GM19239 (cell line): ENCODE data around the gene GLUL.
"Not testable (repeated sequence)": the region's sequence is repeated elsewhere in the genome, so short reads cannot be mapped to it uniquely, and the experiment has no call there.

Experiments used
- DNase-seq: peaks from one replicate; pipeline ENCODE4 v3.0.0; 2011; ENCODE audit warnings: low spot score; ENCODE audit not compliant: insufficient read length
- FAIRE-seq: peaks from 2 replicates; lab custom pipeline; 2011; peaks lifted over from hg19 to GRCh38; lab: Jason Lieb, UNC

The GLUL gene

DNA sequence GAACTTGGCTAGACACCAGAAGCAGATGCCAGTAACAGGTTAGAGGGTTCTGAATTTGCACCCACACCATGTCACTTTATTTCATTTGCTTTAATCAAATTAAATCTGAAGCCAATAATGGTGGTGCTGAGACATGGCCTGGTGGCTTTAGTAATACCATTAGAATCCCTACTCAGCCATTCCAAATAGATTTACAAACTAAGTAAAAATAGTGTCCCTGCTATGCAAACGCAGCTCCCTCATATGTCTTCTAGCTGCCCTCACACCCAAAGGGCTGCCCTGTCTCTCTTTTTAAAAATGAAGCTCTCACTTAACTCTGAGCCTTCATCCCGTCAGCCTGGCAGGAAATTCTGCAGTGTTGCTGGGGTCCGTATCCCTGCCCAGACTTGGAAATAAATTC, 21.1 kb downstream of the GLUL start:
- DNase-seq = no peak
- no peak for FAIRE-seq

DNA sequence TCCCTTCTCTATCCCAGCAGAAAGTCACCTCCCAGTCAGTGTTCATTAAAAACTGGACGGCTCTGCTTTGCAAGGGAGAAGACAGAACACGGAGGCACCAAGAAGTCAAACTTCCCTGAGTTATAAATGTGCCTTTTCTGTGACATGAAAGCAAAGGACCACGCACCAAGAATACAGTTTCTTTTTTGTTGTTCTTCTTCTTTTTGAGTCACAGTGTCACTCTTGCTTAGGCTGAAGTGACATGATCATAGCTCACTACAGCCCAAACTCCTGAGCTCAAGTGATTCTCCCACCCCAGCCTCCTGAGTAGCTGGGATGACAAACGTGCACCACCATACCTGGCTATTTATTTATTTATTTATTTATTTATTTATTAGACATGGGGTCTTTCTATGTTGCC, 22.7 kb downstream of the GLUL start:
- FAIRE-seq (peak; percentile 4), DNase-seq (no peak)

DNA sequence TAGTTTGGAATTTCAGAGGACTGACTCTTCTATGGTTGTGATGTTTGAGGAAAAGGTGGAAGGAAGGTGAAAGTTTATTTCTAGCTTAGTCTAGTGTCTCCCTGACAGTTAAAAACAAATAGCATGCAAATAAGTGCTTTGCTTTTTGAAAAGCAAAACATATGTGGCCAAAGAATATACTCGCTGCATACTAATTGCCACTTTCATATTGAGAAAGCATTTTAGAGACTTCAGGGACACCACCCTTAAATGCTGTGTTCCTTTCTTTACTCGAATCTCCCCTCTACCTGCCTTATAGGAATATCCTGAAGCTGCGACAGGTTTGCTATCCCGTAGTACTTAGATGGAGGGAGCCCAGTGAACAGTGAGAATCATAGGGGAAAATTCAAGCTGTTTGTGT, 23.2 kb downstream of the GLUL start:
- no peak for DNase-seq
- no peak for FAIRE-seq

DNA sequence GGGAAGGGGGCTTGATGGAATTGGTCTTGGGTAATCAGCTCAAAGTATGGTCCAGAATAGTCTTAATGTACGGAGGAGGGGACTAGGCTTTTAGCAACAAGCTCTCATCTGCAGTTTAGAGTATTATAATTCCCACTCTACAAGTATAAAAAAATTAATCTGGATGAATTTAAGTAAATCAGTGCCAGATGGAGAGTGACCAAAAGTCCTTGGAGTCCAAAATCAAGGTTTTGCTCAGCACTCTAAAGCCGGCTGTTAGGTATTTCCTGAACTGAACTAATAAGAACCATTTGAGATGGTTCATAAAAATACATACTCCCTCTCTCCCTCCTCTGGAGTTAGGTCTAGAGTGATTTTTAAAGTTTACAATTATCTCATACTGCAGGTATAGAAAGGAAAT, 23.7 kb downstream of the GLUL start:
- no peak for DNase-seq
- FAIRE-seq = no peak

DNA sequence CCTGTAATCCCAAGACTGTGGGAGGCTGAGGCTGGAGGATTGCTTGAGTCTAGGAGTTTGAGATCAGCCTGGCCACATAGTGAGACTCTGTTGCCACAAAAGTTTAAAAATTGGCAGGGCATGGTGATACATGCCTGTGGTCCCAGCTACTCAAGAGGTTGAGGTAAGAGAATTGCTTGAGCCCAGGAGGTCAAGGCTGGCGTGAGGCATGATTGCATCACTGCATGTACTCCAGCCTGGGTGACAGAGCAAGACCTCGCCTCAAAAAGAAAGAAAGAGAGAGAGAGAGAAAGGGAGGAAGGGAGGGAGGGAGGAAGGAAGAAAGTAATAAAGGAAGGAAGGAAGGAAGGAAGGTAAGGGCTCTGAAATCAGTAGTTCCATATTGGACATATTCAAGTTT, 25.0 kb downstream of the GLUL start:
- no peak for FAIRE-seq
- DNase-seq = no peak

DNA sequence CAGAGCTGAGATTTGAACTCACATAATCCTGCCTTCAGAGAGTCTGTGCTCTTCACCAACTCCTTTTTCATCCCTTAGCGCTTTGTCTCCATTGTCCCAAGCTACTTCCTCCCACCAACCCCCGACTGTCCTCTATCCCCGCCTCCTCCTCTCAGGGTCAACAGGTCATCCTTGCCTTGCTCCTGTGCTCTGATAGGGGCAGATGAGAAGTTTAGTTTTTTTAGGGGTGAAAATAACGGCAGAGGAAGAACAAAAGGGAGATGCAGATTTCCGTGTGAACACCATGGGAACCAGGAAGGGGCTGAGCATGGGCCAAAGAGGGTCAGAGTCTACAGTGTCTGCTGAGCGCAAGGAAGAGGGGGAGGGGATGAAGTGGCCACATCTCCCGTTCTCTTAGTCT, 31.9 kb downstream of the GLUL start:
- no peak for DNase-seq
- FAIRE-seq = no peak

DNA sequence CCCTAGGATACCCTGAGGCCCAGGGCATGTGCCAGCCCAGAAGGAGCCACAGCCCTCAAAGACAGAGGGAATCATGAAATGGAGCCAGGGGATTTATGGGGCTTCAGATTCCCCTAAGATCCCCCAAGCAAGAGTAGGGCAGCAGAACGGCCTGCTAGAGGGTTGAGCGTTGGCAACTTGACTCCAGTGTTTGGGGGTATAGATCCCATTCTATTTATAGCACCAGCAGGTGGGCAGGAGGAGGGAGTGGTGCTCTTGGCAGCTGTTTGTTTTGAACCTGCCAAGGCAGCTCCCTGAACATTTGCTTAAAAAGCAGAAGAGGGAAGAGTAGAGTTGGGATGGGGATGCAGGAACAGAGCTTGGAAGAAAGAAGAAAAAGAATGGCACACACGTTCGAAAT, 33.7 kb downstream of the GLUL start:
- FAIRE-seq (no peak), DNase-seq (no peak)

DNA sequence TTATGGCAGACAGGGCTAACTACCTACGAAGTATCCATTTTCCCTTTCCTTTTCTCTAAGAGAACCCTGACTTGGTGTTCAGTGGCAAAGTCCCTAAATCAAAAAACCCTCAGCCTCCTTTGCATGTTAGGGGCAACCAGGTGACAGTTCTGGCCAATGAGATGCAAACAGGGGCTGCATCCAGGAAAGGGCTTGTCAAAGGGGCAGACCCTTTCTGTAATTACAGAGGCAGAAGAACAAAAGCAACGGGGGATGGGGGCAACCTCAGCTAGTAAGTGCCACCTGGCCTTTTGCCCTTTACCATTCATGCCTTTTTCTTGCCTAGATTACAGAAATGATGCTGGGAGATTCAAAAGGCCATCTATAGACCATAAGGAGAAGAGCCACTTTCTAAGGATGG, 34.4 kb downstream of the GLUL start:
- DNase-seq (no peak), FAIRE-seq (no peak)

DNA sequence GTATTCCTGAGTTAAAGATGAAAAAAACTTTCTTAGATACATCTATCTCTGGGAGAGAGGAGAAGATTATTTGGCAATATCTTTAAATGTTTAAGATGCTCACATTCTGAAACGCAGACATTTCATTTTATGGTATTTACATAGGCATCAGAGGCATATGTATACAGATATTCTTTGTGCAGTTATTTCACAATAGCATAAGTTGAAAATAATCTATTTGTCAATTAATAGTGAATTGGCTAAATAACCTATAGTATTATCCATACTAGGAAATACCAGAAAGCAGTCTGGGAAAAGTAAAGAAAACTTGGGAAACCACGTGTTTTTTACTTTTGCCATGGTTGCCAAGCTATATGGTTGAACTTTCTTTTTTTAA, 35.9 kb downstream of the GLUL start:
- FAIRE-seq = no peak

DNA sequence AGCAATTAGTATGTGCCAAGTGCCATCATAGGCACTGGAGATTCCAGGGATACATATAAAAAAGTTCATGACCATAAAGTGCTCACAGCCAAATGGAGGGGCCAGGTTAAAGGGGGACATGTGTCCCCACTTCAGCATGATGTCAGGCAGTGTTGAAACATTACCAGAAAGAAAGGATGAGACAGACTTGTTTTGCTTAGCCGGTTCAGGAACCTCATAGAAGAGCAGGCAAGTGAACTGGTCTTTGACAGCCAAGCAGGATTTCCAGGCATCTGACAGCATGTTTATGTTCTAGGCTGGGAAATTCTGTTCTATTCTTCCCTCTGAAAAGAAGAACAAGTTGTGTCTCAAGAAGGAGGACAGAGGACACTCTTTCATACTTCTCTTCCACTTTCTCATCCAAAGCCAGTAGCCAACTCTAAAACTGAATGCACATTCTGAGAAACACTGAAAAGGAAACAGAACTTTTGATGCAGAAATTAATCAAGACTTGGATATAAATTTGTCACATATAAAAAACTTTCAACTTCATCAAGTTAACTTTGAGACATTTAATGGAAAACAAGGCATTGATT, 39.7 kb downstream of the GLUL start:
- no peak for FAIRE-seq
- no peak for DNase-seq

More for the DNA sequence above, 35.9 kb downstream of the GLUL start:
- DNase-seq = no peak

DNA sequence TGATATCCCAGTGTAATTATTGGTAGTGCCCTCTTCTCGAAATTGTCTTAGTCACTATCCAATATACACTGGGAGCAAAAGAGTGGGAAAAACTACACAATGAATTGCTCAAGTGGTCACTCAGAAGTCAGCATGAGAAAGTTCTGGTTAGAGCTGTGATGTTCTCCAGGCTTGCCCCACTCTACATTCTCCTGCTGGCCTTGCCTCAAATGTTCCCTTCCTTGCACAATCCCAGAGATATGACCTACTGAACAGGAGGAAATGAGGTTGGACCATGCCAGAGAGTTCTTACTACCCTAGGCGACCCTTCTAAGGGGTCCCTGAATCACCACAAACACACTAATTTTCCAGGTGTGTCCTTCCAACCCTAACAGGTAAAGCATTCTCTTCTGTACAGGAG, 40.8 kb downstream of the GLUL start:
- no peak for DNase-seq
- no peak for FAIRE-seq

DNA sequence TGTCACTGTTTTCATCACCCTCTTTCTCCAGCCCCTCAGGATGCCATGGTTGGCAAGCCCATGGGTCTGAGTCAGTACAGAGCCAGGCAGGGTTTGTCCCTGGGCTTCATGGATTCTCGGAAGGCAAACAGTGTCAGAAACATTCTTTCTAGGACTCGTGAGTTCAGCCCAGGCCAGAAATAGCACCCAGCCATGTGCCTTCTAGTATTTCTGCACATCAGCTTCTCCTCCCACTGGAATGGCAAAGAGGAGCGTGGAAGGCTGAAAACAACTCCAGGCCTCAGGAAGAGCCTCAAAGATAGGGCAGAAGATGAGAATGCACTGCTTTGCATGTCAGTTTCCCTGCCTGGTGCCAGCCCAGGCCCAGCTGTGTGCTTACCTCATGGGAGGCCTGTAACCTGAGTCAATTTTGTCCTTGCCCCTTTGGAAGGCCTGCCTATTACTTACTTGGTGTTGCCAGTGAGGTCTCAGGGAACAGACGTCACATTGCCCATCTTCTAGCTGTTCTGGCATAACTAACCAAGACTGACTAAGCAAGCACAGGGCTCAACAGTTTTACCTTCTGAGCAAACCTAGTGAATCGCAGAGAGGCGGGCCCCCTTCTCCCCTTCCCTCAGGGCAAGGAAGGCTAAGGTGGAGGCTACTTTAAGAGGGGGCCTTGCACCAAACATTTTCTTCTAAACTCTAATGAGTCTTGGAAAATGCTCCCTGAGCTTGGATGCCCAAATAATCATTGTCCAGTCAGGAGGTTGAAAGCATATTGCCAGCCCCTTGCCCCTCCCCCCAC, 42.4 kb downstream of the GLUL start:
- DNase-seq = no peak
- no peak for FAIRE-seq

DNA sequence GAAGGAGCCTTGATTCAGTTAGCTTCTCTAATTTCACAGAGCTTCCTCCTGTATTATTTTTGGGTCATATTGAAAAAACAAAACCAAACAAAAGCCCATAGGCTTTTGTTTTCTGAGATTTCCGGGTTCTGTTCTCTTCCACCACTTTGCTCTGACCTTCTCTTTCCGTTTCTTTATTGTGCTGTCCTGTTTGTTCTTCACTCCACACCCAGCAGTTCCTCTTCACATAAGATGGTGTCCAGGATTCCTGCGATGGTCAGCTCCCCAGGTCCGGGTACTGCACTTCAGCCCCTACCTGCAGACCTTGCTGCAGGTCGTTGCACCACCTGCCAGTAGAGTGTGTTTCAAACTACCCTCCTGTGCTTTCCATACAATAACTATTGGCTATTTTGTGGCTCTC, 44.6 kb downstream of the GLUL start:
- no peak for DNase-seq
- FAIRE-seq = no peak

DNA sequence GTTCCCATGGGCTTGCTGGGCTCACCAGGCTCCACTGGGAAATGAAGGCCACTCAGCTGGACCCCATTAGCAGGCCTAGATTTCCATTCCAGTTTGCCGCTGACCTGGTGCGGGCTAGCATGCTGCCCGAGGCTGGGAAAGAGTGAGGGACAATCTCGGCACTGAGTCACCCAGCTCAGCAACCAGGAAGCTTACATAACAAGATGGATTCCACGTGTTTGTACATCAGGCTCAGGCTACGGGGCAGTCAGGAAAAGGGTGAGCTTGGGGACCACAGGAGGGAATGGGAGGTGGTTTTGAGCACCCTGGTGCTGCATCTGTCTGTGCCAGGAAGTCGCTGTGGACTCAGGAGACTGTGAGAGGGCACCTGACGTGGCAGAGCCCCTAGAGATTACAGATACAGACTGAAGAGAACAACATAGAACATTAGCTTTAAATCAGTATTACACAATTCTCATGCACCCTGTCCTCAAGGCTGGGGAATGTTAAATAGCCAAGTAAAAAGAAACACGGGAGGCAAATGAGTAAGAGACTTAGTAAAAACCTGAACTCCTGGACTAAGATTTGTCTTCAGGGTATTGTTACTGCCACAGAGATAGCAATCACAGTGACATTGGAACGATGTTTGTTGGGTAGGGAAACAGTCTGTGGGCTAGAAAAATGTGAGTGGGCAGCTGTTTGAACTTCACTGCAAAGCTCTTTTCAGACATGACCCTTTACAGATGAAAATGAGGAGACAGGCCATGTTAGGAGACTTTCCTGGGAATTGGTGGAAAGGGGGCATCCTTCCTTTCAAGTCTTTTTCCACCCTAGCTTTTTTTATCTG, 51.1 kb downstream of the GLUL start:
- DNase-seq (no peak), FAIRE-seq (no peak)

DNA sequence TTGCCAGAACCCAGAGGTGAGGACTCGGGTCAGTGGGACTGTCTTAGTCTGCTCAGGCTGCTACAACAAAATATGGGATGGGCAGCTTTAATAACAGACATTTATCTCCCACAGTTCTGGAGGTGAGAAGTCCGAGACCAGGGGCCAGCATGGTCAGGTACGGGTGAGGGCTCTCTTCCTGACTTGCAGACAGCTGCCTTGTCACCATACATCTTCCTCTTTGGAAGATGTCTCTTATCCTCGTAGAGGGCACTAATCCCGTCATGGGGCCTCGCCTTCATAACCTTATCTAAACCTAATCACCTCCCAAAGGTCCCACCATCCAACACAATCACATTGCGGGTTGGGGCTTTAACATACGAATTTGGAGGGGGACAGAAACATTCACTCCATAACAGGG, 51.9 kb downstream of the GLUL start:
- FAIRE-seq (no peak), DNase-seq (no peak)

DNA sequence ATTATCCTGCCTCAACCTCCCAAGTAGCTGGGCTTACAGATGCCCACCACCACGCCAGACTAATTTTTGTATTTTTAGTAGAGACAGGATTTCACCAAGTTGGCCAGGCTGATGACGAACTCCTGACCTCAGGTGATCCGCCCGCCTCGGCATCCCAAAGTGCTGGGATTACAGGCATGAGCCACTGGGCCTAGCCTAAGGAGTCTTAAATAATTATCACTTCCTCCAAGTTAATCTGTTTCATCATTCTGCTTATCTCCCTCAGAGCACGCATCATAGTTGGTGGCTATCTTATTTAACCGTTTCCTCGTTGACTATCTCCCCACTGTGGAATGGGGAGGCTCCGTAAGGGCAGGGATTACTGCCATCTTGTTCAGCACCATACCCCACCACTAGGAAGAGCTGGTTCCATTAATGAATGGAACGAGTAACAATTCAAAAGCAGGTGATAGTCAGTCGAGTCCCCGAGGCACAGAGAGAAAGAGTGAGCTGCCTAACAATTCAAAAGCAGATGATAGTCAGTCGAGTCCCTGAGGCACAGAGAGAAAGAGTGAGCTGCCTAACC, 52.7 kb downstream of the GLUL start:
- FAIRE-seq = no peak
- no peak for DNase-seq

DNA sequence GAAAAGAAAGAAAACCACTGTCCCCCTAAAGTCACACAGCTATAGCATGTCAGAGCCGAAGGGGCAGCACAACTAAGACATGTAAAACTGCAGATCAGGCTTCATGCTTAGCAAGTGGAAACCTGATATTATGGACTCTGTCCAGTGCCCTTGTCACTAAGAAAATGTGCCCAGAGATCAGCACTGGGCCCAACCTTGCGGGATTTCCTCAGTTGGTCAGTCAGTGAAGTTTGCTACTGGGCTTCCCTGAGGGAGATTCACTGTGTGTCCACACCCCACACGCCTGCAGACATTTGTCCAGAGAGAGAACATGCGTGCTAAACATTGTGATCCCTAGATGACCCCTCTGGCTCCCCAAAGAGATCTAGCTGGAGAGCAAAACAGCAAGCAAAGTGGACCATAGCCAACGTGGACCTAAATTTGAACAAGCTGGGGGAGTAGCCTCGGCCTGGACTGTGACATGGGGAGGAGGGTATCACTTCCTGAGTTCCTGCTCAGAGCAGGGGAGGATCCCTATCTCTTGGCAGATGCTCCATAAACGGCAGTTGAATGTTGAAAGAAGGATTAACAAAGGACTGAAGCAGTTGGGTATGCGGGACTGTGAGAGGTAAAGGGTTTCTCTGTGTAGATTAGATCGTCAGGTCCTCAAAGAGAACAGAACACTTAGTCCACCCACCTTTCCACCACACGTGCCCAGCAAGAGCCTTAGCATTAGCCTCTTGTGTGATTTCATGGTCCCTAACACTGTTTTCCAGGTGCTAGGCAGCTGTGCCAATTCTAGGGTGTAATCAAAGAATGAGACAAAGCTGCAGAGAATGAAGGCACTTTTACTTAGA, 53.6 kb downstream of the GLUL start:
- no peak for FAIRE-seq
- DNase-seq = no peak

DNA sequence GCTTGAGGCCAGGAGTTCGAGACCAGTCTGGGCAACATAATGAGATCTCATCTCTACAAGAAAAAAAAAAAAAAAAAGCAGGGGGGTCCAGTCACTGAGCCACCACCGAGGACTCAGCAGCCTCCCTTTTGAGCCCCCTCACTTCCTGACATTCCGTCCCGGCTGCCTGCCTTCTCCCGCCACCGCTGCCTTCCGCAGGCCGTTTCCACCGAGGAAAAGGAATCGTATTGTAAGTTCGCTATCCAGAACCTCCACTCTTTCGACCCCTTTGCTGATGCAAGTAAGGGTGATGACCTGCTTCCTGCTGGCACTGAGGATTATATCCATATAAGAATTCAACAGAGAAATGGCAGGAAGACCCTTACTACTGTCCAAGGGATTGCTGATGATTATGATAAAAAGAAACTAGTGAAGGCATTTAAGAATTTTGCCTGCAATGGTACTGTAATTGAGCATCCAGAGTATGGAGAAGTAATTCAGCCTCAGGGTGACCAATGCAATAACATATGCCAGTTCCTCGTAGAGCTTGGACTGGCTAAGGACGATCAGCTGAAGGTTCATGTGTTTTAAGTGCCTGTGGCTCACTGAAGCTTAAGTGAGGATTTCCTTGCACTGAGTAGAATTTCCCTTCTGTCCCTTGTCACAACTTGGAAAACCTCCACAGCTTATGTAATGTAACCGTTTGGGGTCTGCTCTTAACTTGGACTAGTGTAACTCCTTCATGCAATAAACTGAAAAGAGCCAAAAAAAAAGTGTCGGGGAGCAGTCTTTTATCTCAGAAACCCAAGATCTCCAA, 55.6 kb downstream of the GLUL start:
- DNase-seq (no peak), FAIRE-seq (no peak)

DNA sequence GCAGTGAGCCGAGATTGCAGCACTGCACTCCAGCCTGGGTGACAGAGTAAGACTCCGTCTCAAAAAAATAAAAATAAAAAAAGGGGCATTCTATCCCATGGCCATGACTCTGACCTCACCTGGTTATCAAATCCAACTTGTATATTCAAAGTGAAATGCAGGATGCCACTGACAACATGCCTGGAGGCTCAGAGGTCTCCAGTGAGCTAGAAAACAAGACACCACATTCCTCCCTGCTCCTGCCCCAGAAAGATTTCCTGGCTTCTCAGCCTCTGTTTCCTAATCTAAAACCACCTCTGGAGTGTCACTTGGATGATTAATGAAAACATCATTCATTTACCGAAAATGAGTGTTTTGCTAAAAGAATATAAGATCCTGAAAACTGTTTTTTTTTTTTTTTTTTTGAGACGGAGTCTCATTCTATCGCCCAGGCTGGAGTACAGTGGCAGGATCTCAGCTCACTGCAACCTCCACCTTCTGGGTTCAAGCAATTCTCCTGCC, 58.5 kb downstream of the GLUL start:
- not testable (repeated sequence) for DNase-seq, FAIRE-seq
